ENCODE measurements around the gene CCL7.
"Not testable (repeated sequence)": the region's sequence is repeated elsewhere in the genome, so short reads cannot be mapped to it uniquely, and the experiment has no call there.

The CCL7 gene

GRCh38 chr17:34269969-34270368, at the start of gene CCL7:
TSS of gene CCL7 (plus strand) at chr17:34270221. CDS start at chr17:34270291, 70 bp downstream.
- FAIRE-seq = no peak

GRCh38 chr17:34220752-34221395, 49.1 kb upstream of the CCL7 start:
- no peak for FAIRE-seq

GRCh38 chr17:34221411-34221810, 48.6 kb upstream of the CCL7 start:
- FAIRE-seq = no peak

GRCh38 chr17:34222722-34223497, 47.1 kb upstream of the CCL7 start:
- FAIRE-seq = no peak

- FAIRE-seq = no peak
These were observed 45.0 kb upstream of the CCL7 start for GRCh38 chr17:34225046-34225445.

- no peak for FAIRE-seq
These were observed 43.8 kb upstream of the CCL7 start for GRCh38 chr17:34226011-34226743.

- FAIRE-seq = no peak
These were observed 43.3 kb upstream of the CCL7 start for GRCh38 chr17:34226744-34227034.

- not testable (repeated sequence) for FAIRE-seq
These were observed 42.7 kb upstream of the CCL7 start for GRCh38 chr17:34227293-34227692.

GRCh38 chr17:34227707-34228106, 42.3 kb upstream of the CCL7 start:
- no peak for FAIRE-seq

- FAIRE-seq = no peak
These were observed 41.2 kb upstream of the CCL7 start for GRCh38 chr17:34228781-34229180.

GRCh38 chr17:34230342-34230741, 39.7 kb upstream of the CCL7 start:
- no peak for FAIRE-seq

- FAIRE-seq = no peak
These were observed 35.4 kb upstream of the CCL7 start for GRCh38 chr17:34234616-34235015.

GRCh38 chr17:34235389-34236028, 34.5 kb upstream of the CCL7 start:
- no peak for FAIRE-seq

GRCh38 chr17:34236281-34236892, 33.6 kb upstream of the CCL7 start:
- no peak for FAIRE-seq

GRCh38 chr17:34237458-34237857, 32.6 kb upstream of the CCL7 start:
- FAIRE-seq = no peak

- no peak for FAIRE-seq
These were observed 29.0 kb upstream of the CCL7 start for GRCh38 chr17:34241062-34241461.

- FAIRE-seq = no peak
These were observed 27.2 kb upstream of the CCL7 start for GRCh38 chr17:34242587-34243363.

GRCh38 chr17:34243364-34244320, 26.4 kb upstream of the CCL7 start:
- FAIRE-seq = no peak

GRCh38 chr17:34245351-34245905, 24.6 kb upstream of the CCL7 start:
- FAIRE-seq = no peak

GRCh38 chr17:34246446-34246845, 23.6 kb upstream of the CCL7 start:
- no peak for FAIRE-seq

- FAIRE-seq = no peak
These were observed 23.1 kb upstream of the CCL7 start for GRCh38 chr17:34246881-34247280.
